GM18511 (cell line): ENCODE data around the gene PCDH12.

Experiments used
- ATAC-seq: cut with Tn5 transposase; IDR thresholded peaks from one replicate; pipeline ENCODE4 v1.9.1; 2021; ENCODE audit warnings: mild to moderate bottlenecking, moderate library complexity; ENCODE audit not compliant: unreplicated experiment

Gene PCDH12

GRCh38 chr5:141966963-141967333 lies 8.9 kb upstream of the PCDH12 start:
- no peak for ATAC-seq

GRCh38 chr5:141966275-141966962 lies 8.4 kb upstream of the PCDH12 start:
- ATAC-seq = no peak

GRCh38 chr5:141965071-141965470 lies 7.1 kb upstream of the PCDH12 start:
- no peak for ATAC-seq

- no peak for ATAC-seq
Measured at GRCh38 chr5:141963701-141964100, 5.7 kb upstream of the PCDH12 start.

- no peak for ATAC-seq
Measured at GRCh38 chr5:141961466-141961865, 3.5 kb upstream of the PCDH12 start.

GRCh38 chr5:141960449-141961323 lies 2.7 kb upstream of the PCDH12 start:
- peak; percentile 95 for ATAC-seq

- ATAC-seq = no peak
Measured at GRCh38 chr5:141960018-141960417, 2.0 kb upstream of the PCDH12 start.

- ATAC-seq = no peak
Measured at GRCh38 chr5:141958546-141959172, 657 bp upstream of the PCDH12 start.

- ATAC-seq = no peak
Measured at GRCh38 chr5:141957367-141957996, 520 bp downstream of the PCDH12 start.

- ATAC-seq = no peak
Measured at GRCh38 chr5:141954194-141954593, 3.8 kb downstream of the PCDH12 start.

- ATAC-seq = no peak
Measured at GRCh38 chr5:141952020-141952419, 6.0 kb downstream of the PCDH12 start.

- peak; percentile 84 for ATAC-seq
Measured at GRCh38 chr5:141951332-141951781, 6.6 kb downstream of the PCDH12 start.

GRCh38 chr5:141950207-141951005 lies 7.6 kb downstream of the PCDH12 start:
- no peak for ATAC-seq

GRCh38 chr5:141949511-141949910 lies 8.5 kb downstream of the PCDH12 start:
- no peak for ATAC-seq

- ATAC-seq = no peak
Measured at GRCh38 chr5:141948812-141949211, 9.2 kb downstream of the PCDH12 start.

GRCh38 chr5:141947316-141947715 lies 10.7 kb downstream of the PCDH12 start:
- ATAC-seq = no peak

GRCh38 chr5:141945511-141946051 lies 12.4 kb downstream of the PCDH12 start:
- no peak for ATAC-seq

- no peak for ATAC-seq
Measured at GRCh38 chr5:141944076-141944475, 13.9 kb downstream of the PCDH12 start.

- no peak for ATAC-seq
Measured at GRCh38 chr5:141942185-141942857, 15.7 kb downstream of the PCDH12 start.

- no peak for ATAC-seq
Measured at GRCh38 chr5:141941779-141942178, 16.2 kb downstream of the PCDH12 start.
